Progenitor cell of endocrine pancreas (in vitro differentiated cells): ENCODE results near the gene PPP1R1C. TPM values are rescaled to one million over a fixed set of nuclear protein-coding genes. Genes with fewer than 3 reads are reported as not detected.
"Not testable (repeated sequence)": the region's sequence is repeated elsewhere in the genome, so short reads cannot be mapped to it uniquely, and the experiment has no call there.

Experiments used
- DNase-seq: peaks from one replicate; pipeline ENCODE4 v3.0.0; 2021; ENCODE audit warnings: low spot score; ENCODE audit not compliant: unreplicated experiment
- H3K27ac Mint-ChIP-seq: 2 replicates; pipeline ENCODE4 v1.8.0; 2021; ENCODE audit warnings: mild to moderate bottlenecking, moderate library complexity, mixed read lengths
- H3K27me3 Mint-ChIP-seq: 2 replicates; pipeline ENCODE4 v1.8.0; 2021; ENCODE audit warnings: mixed read lengths
- H3K36me3 Mint-ChIP-seq: 2 replicates; pipeline ENCODE4 v1.8.0; 2022; ENCODE audit warnings: mixed read lengths; ENCODE audit not compliant: insufficient read depth
- H3K4me1 Mint-ChIP-seq: 2 replicates; pipeline ENCODE4 v1.8.0; 2021; ENCODE audit warnings: low read depth, mixed read lengths
- H3K4me3 Mint-ChIP-seq: 2 replicates; pipeline ENCODE4 v1.8.0; 2021; ENCODE audit warnings: low read depth, mild to moderate bottlenecking, moderate library complexity, mixed read lengths
- H3K9me3 Mint-ChIP-seq: 2 replicates; pipeline ENCODE4 v1.8.0; 2021; ENCODE audit warnings: low read depth, mixed read lengths
- total RNA-seq: library from RNA; stranded (reverse); gene quantifications from 2 replicates; pipeline ENCODE4 v1.2.1, GENCODE V29; 2021
- TF ChIP-seq, protein P1 (sequence below): fragments of 200-600 bp; sonication (generic); IDR thresholded peaks from one replicate; pipeline ENCODE4 v1.5.0; 2021; ENCODE audit warnings: antibody characterized with exemption, mild to moderate bottlenecking; ENCODE audit not compliant: unreplicated experiment

The PPP1R1C gene
- total RNA-seq, 1 donor from 2014 or later = 5.6 TPM

DNA sequence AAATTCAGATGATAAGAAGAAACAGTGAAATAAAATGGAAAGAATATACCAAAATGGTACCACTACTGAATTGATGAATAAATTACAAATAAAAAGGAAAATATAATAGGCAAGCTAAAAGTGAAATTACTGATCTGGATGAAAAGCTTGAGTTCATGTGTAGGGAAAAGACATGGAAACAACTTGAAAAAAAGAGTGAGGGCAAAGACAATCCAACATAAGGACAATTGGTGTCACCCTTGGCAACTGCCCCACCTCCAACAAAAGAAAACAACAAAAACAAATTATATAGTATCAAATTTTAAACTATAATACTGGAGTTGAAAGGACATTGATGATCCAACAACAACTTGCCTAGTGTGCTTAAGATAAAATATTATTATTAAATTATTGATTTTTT lies 37.6 kb downstream of the PPP1R1C start:
- H3K27ac Mint-ChIP-seq = no peak overlapping the region
- no peak overlapping the region for H3K4me3 Mint-ChIP-seq
- DNase-seq = no peak
- H3K36me3 Mint-ChIP-seq = no peaks in the 10 kb centered on the region
- peaks cover 5% of the 10 kb centered on the region for H3K4me1 Mint-ChIP-seq
- peaks cover 8% of the 10 kb centered on the region for H3K9me3 Mint-ChIP-seq
- no peaks in the 10 kb centered on the region for H3K27me3 Mint-ChIP-seq
- TF ChIP-seq, protein P1, sequence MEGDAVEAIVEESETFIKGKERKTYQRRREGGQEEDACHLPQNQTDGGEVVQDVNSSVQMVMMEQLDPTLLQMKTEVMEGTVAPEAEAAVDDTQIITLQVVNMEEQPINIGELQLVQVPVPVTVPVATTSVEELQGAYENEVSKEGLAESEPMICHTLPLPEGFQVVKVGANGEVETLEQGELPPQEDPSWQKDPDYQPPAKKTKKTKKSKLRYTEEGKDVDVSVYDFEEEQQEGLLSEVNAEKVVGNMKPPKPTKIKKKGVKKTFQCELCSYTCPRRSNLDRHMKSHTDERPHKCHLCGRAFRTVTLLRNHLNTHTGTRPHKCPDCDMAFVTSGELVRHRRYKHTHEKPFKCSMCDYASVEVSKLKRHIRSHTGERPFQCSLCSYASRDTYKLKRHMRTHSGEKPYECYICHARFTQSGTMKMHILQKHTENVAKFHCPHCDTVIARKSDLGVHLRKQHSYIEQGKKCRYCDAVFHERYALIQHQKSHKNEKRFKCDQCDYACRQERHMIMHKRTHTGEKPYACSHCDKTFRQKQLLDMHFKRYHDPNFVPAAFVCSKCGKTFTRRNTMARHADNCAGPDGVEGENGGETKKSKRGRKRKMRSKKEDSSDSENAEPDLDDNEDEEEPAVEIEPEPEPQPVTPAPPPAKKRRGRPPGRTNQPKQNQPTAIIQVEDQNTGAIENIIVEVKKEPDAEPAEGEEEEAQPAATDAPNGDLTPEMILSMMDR = no peak

DNA sequence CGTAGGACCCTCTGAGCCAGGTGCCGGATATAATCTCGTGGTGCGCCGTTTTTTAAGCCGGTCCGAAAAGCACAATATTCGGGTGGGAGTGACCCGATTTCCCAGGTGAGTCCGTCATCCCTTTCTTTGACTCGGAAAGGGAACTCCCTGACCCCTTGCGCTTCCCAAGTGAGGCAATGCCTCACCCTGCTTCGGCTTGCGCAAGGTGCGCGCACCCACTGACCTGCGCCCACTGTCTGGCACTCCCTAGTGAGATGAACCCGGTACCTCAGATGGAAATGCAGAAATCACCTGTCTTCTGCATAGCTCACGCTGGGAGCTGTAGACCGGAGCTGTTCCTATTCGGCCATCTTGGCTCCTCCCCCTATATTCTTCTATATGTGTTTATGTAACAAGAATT lies 45.2 kb downstream of the PPP1R1C start:
- Mint-ChIP-seq H3K4me3 (peak overlapping the region; percentile 86), H3K27ac (peak overlapping the region; percentile 95)
- H3K27me3 Mint-ChIP-seq, H3K9me3 Mint-ChIP-seq, H3K4me1 Mint-ChIP-seq, H3K36me3 Mint-ChIP-seq, DNase-seq: not testable (repeated sequence)

DNA sequence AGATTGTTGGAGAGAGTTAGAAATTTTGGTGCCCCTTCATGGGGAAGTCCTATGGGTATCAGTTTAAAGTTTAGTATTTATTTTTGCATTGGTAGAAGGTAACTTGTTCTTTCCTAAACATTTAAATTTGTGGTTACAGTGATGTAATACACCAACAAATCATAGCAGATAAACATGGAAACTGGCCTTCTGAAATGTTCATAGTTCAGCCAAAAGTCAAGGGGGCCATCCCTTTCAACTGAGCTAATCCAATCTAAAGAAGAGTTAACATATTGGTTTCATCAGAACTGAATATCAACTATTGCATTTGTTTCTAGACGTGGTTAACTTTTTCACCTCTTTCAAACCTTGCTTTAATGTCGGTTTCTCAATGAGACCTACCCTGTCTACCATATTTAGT lies 46.3 kb downstream of the PPP1R1C start:
- Mint-ChIP-seq H3K4me3 (no peak overlapping the region), H3K36me3 (no peaks in the 10 kb centered on the region), H3K27me3 (no peaks in the 10 kb centered on the region), H3K27ac (no peak overlapping the region), H3K4me1 (no peaks in the 10 kb centered on the region), H3K9me3 (no peaks in the 10 kb centered on the region)
- no peak for DNase-seq
- TF ChIP-seq, protein P1 = no peak

DNA sequence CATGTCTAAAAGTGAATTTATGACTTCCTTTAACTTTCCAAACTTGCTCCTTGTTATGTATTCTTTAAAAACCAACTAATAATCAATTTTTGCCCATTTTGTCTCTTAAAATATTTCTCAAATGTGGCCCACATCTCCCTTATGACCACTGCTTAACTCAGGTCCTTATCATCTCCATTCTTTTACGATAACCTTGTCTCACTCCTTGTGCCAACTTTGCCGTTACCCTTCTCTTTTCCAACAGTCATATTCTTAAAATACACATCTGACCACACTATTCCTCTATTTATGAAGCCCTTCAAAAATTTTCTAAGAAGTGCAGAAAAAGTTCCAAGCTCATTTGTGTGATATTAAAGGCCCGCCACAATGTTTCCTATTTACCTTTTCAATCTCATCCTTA lies 47.8 kb downstream of the PPP1R1C start:
- Mint-ChIP-seq H3K4me1 (peaks cover 2% of the 10 kb centered on the region), H3K4me3 (no peak overlapping the region), H3K36me3 (no peaks in the 10 kb centered on the region), H3K27ac (no peak overlapping the region), H3K9me3 (no peaks in the 10 kb centered on the region), H3K27me3 (no peaks in the 10 kb centered on the region)
- DNase-seq = no peak
- TF ChIP-seq, protein P1 = no peak

DNA sequence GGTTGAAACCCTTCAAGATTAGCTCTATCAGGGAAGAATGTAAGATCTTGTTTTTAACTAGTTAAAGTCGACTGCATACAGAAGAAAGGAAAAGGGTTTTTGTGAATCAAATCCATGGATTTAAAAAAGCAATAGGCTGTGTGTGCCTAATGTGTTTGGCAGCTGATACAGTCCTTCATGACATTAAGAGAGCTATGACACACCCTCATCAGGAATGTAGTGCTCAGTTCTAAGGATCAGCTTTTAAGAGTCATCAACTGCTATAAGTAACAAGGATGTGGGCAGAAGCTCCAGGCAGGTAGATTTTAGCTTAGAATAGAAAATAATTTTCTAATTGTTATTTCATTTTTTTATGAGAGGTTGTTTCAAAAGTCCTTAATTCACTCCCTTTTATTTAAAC lies 52.9 kb downstream of the PPP1R1C start:
- TF ChIP-seq, protein P1 = no peak
- DNase-seq = no peak
- Mint-ChIP-seq H3K4me1 (peaks cover 2% of the 10 kb centered on the region), H3K36me3 (no peaks in the 10 kb centered on the region), H3K4me3 (no peak overlapping the region), H3K9me3 (no peaks in the 10 kb centered on the region), H3K27me3 (no peaks in the 10 kb centered on the region), H3K27ac (no peak overlapping the region)

DNA sequence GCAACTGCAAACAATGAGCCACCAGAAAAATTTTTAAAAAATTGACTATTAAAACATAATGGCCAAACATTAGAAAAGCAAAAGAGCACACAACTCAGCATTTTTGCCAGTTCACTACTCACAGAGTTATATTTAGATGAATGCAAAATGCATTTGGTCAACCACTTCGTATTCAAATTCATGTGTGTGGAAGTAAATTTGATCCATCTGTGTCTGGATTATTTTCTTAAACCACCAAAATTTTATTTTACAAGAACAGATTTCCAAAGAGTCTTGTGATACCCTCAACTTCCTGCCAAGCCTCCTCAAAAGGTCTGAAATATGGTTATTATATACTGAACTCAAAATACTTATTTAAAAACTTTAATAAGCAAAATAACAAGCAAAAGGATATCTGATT lies 57.4 kb downstream of the PPP1R1C start:
- Mint-ChIP-seq H3K27me3 (no peaks in the 10 kb centered on the region), H3K36me3 (no peaks in the 10 kb centered on the region), H3K4me3 (no peak overlapping the region), H3K9me3 (no peaks in the 10 kb centered on the region), H3K4me1 (peaks cover 2% of the 10 kb centered on the region), H3K27ac (no peak overlapping the region)
- no peak for DNase-seq
- TF ChIP-seq, protein P1 = no peak
